ENCODE measurements around the gene MXD1. TPM values are rescaled to one million over a fixed set of nuclear protein-coding genes. Genes with fewer than 3 reads are reported as not detected.

The MXD1 gene
- total RNA-seq, 1 experiment from 2014 or later = 3.7 TPM

- Histone ChIP-seq H3K9ac (ENCODE audit: extremely low read depth, insufficient read length, low read length) (no peak overlapping the region), H3K14ac (ENCODE audit: insufficient read depth, low read length) (no peak overlapping the region), H3K9me3 (ENCODE audit: control insufficient read depth, low read depth, low read length) (no peaks in the 10 kb centered on the region), H4K20me1 (ENCODE audit: control insufficient read depth, insufficient read depth, insufficient read length) (no peaks in the 10 kb centered on the region), H3K79me1 (ENCODE audit: insufficient read depth, low read depth, low read length, poor library complexity, severe bottlenecking) (no peaks in the 10 kb centered on the region), H2AK5ac (ENCODE audit: insufficient read length, low read length) (no peak overlapping the region), H3K18ac (ENCODE audit: insufficient read length, low read depth, low read length) (no peak overlapping the region), H2BK12ac (ENCODE audit: insufficient read length, low read depth, low read length) (no peak overlapping the region), H3K4me2 (ENCODE audit: insufficient read depth, insufficient read length, low read length) (no peak overlapping the region), H3K4ac (ENCODE audit: low read depth, low read length) (no peak overlapping the region), H3K79me2 (ENCODE audit: insufficient read depth, low read length) (no peaks in the 10 kb centered on the region), H4K5ac (ENCODE audit: insufficient read length, low read depth, low read length) (no peak overlapping the region), H3T11ph (ENCODE audit: low read length) (no peak overlapping the region), H2BK15ac (ENCODE audit: low read depth, low read length) (no peak overlapping the region), H2AFZ (ENCODE audit: low read length) (no peak overlapping the region), H2BK120ac (ENCODE audit: low read depth, low read length, poor library complexity, severe bottlenecking) (no peak overlapping the region), H3K23me2 (ENCODE audit: insufficient read length, low read depth, low read length, poor library complexity, severe bottlenecking) (no peaks in the 10 kb centered on the region), H4K91ac (ENCODE audit: insufficient read length, low read depth, low read length) (no peak overlapping the region), H4K8ac (replicated peaks; ENCODE audit: insufficient read length, low read depth, low read length) (no peak overlapping the region), H3K27me3 (ENCODE audit: insufficient read depth, low read length) (no peaks in the 10 kb centered on the region), H3K27ac (ENCODE audit: insufficient read length, low read depth, low read length) (no peak overlapping the region), H3K23ac (ENCODE audit: insufficient read length, low read depth, low read length) (no peak overlapping the region), H2BK20ac (ENCODE audit: low read depth, low read length, poor library complexity, severe bottlenecking) (no peak overlapping the region), H3K56ac (ENCODE audit: insufficient read length, low read depth, low read length) (no peak overlapping the region), H3K4me1 (ENCODE audit: insufficient read depth, low read length) (no peaks in the 10 kb centered on the region), H2BK5ac (ENCODE audit: insufficient read length, low read length) (no peak overlapping the region)
- Mint-ChIP-seq H3K27me3 (ENCODE audit: low read depth) (peaks cover 12% of the 10 kb centered on the region), H3K36me3 (ENCODE audit: insufficient read depth in 1 of 3, low read depth in 3 of 3) (no peaks in the 10 kb centered on the region), H3K4me3 (no peak overlapping the region), H3K4me1 (peaks cover 3 to 7% of the 10 kb centered on the region in 2 experiments; a peak in 3 of 4 replicates), H3K9me3 (no peaks in the 10 kb centered on the region), H3K27ac (no peak overlapping the region)
- peak; percentile 10 for DNase-seq
- TF ChIP-seq, protein P1, sequence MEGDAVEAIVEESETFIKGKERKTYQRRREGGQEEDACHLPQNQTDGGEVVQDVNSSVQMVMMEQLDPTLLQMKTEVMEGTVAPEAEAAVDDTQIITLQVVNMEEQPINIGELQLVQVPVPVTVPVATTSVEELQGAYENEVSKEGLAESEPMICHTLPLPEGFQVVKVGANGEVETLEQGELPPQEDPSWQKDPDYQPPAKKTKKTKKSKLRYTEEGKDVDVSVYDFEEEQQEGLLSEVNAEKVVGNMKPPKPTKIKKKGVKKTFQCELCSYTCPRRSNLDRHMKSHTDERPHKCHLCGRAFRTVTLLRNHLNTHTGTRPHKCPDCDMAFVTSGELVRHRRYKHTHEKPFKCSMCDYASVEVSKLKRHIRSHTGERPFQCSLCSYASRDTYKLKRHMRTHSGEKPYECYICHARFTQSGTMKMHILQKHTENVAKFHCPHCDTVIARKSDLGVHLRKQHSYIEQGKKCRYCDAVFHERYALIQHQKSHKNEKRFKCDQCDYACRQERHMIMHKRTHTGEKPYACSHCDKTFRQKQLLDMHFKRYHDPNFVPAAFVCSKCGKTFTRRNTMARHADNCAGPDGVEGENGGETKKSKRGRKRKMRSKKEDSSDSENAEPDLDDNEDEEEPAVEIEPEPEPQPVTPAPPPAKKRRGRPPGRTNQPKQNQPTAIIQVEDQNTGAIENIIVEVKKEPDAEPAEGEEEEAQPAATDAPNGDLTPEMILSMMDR (conservative IDR thresholded peaks at IDR 0.05) = no peak
- no CpG with 5 or more reads among the region's 6 CpGs for WGBS (ENCODE audit: extremely low coverage, insufficient read length, low lambda C conversion rate)
Measured at GRCh38 chr2:69958480-69958879, 43.6 kb downstream of the MXD1 start.

All from H9 (cell line).